ENCODE results near the gene HTT. TPM values are rescaled to one million over a fixed set of nuclear protein-coding genes. Genes with fewer than 3 reads are reported as not detected.

HTT gene
- total RNA-seq, 1 experiment from 2014 or later: 66.8 TPM

- H3K4me1 ChIP-seq (ENCODE audit: insufficient read depth, low read length, poor library complexity, severe bottlenecking): no peaks in the 10 kb centered on the region
- intact Hi-C loops (cut with micrococcal nuclease; ENCODE audit: unreplicated experiment): no loop called here
- no TSS peak for BruUV-seq (replicated peaks)
- no peaks in the 10 kb centered on the region for H3K27me3 ChIP-seq (replicated peaks; ENCODE audit: insufficient read depth, low read depth, low read length, poor library complexity)
- no peak overlapping the region for H3K4me3 ChIP-seq (ENCODE audit: low read depth, low read length, poor library complexity, severe bottlenecking)
- CTCF ChIA-PET: no interaction called here
- no peaks in the 10 kb centered on the region for H3K36me3 ChIP-seq (ENCODE audit: insufficient read depth, low read length, poor library complexity, severe bottlenecking)
- DNase-seq (ENCODE audit: low spot score): no peak
- no peak overlapping the region for H3K27ac ChIP-seq (ENCODE audit: low read depth, low read length, poor library complexity, severe bottlenecking)
- TF ChIP-seq CTCF (conservative IDR thresholded peaks at IDR 0.05; ENCODE audit: low read depth, low read length) (no peak), EZH2 (IDR thresholded peaks at IDR 0.05; ENCODE audit: borderline replicate concordance, low read depth, low read length, poor library complexity, severe bottlenecking) (no peak)
- POLR2A ChIA-PET (ENCODE audit: low non-redundant PET): no interaction called here
- H3K9me3 ChIP-seq (ENCODE audit: low read depth, low read length, poor library complexity, severe bottlenecking): no peaks in the 10 kb centered on the region
Measured at GRCh38 chr4:3067473-3068001, 6.9 kb upstream of the HTT start.

GRCh38 chr4:3069661-3070199 is 4.8 kb upstream of the HTT start:
- H3K9me3 ChIP-seq (ENCODE audit: low read depth, low read length, poor library complexity, severe bottlenecking): no peaks in the 10 kb centered on the region
- no peak for DNase-seq (ENCODE audit: low spot score)
- H3K36me3 ChIP-seq (ENCODE audit: insufficient read depth, low read length, poor library complexity, severe bottlenecking): no peaks in the 10 kb centered on the region
- no peak overlapping the region for H3K27ac ChIP-seq (ENCODE audit: low read depth, low read length, poor library complexity, severe bottlenecking)
- no peaks in the 10 kb centered on the region for H3K4me1 ChIP-seq (ENCODE audit: insufficient read depth, low read length, poor library complexity, severe bottlenecking)
- ChIA-PET CTCF (no interaction called here), POLR2A (ENCODE audit: low non-redundant PET) (no interaction called here)
- H3K4me3 ChIP-seq (ENCODE audit: low read depth, low read length, poor library complexity, severe bottlenecking): no peak overlapping the region
- BruUV-seq (replicated peaks): no TSS peak
- TF ChIP-seq EZH2 (IDR thresholded peaks at IDR 0.05; ENCODE audit: borderline replicate concordance, low read depth, low read length, poor library complexity, severe bottlenecking): no peak
- no peak for TF ChIP-seq CTCF (conservative IDR thresholded peaks at IDR 0.05; ENCODE audit: low read depth, low read length)
- intact Hi-C loops (cut with micrococcal nuclease; ENCODE audit: unreplicated experiment): no loop called here
- no peaks in the 10 kb centered on the region for H3K27me3 ChIP-seq (replicated peaks; ENCODE audit: insufficient read depth, low read depth, low read length, poor library complexity)

- peaks cover 3% of the 10 kb centered on the region for H3K4me1 ChIP-seq (ENCODE audit: insufficient read depth, low read length, poor library complexity, severe bottlenecking)
- no TSS peak for BruUV-seq (replicated peaks)
- ChIA-PET CTCF (no interaction called here), POLR2A (ENCODE audit: low non-redundant PET) (no interaction called here)
- no peak for TF ChIP-seq CTCF (conservative IDR thresholded peaks at IDR 0.05; ENCODE audit: low read depth, low read length)
- H3K4me3 ChIP-seq (ENCODE audit: low read depth, low read length, poor library complexity, severe bottlenecking): no peak overlapping the region
- no peak overlapping the region for H3K27ac ChIP-seq (ENCODE audit: low read depth, low read length, poor library complexity, severe bottlenecking)
- no peak for DNase-seq (ENCODE audit: low spot score)
- H3K36me3 ChIP-seq (ENCODE audit: insufficient read depth, low read length, poor library complexity, severe bottlenecking): no peaks in the 10 kb centered on the region
- intact Hi-C loops (cut with micrococcal nuclease; ENCODE audit: unreplicated experiment): no loop called here
- no peaks in the 10 kb centered on the region for H3K27me3 ChIP-seq (replicated peaks; ENCODE audit: insufficient read depth, low read depth, low read length, poor library complexity)
- H3K9me3 ChIP-seq (ENCODE audit: low read depth, low read length, poor library complexity, severe bottlenecking): no peaks in the 10 kb centered on the region
Measured at GRCh38 chr4:3070709-3071500, 3.6 kb upstream of the HTT start.
